Esophagus squamous epithelium (tissue), 4 donors: ENCODE measurements around the gene FEM1B.

Experiments
- POLR2A ChIP-seq, 4 donors: fragments of 450-650 bp; IDR thresholded peaks; one replicate each; pipeline ENCODE4 v1.6.1; 2017; ENCODE audit warnings: antibody characterized with exemption in 4 of 4, mild to moderate bottlenecking in 4 of 4, moderate library complexity in 3 of 4
- TF ChIP-seq, protein P1 (sequence below), 6 experiments: fragments of 450-650 bp in 4 of 6; fragments of 200-600 bp in 2 of 6; sonication (generic) in 2 of 6; IDR thresholded peaks; one replicate each; pipeline ENCODE4 v1.5.1; 2016 to 2019; ENCODE audit warnings: antibody characterized with exemption in 6 of 6, mild to moderate bottlenecking in 4 of 6, moderate library complexity in 4 of 6

DNA sequence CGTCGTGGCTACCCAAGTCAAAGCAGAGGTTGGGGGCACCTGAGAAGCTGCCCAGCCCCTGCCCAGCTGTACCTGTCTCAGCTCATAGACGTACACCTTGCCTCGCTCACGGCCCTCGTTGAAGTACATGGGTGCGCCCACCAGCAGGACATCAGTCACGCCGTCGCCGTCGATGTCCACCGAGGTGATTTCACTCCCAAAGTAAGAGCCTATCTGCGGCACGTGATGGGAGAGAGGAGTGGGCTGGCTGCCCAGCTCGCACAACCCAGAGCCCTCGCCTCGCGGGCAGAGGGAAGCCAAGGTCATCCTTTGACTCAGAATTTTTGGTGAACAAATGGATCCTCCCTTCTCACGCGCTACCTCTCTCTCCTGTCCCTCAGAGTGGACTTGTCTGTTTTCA lies 54.7 kb downstream of the FEM1B start:
- TF ChIP-seq, protein P1, sequence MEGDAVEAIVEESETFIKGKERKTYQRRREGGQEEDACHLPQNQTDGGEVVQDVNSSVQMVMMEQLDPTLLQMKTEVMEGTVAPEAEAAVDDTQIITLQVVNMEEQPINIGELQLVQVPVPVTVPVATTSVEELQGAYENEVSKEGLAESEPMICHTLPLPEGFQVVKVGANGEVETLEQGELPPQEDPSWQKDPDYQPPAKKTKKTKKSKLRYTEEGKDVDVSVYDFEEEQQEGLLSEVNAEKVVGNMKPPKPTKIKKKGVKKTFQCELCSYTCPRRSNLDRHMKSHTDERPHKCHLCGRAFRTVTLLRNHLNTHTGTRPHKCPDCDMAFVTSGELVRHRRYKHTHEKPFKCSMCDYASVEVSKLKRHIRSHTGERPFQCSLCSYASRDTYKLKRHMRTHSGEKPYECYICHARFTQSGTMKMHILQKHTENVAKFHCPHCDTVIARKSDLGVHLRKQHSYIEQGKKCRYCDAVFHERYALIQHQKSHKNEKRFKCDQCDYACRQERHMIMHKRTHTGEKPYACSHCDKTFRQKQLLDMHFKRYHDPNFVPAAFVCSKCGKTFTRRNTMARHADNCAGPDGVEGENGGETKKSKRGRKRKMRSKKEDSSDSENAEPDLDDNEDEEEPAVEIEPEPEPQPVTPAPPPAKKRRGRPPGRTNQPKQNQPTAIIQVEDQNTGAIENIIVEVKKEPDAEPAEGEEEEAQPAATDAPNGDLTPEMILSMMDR (IDR thresholded peaks at IDR 0.05): no peak
- TF ChIP-seq POLR2A (IDR thresholded peaks at IDR 0.05): no peak
